ENCODE measurements around the gene NECAB3. TPM values are rescaled to one million over a fixed set of nuclear protein-coding genes. Genes with fewer than 3 reads are reported as not detected.
"Not testable (repeated sequence)": the region's sequence is repeated elsewhere in the genome, so short reads cannot be mapped to it uniquely, and the experiment has no call there.

NECAB3 gene
- total and polyA plus RNA-seq, 2 donors (not counting 3 experiments of a cell fraction or from before 2014, with no cell fraction given) = 18.1 to 22.4 TPM

GRCh38 chr20:33702861-33703260 is 28.6 kb upstream of the NECAB3 start:
- Histone ChIP-seq H3K4me3 (replicated peaks in 1 of 3; ENCODE audit: insufficient read depth in 1 of 3, low read depth in 1 of 3, low read length in 3 of 3) (no peak overlapping the region), H4K20me1 (replicated peaks; ENCODE audit: control insufficient read depth, extremely low read depth, insufficient read depth, low read length) (no peaks in the 10 kb centered on the region), H3K9me3 (replicated peaks; ENCODE audit: control insufficient read depth, insufficient read depth, low read length) (no peaks in the 10 kb centered on the region), H3K9me1 (replicated peaks; ENCODE audit: control insufficient read depth, extremely low read depth, insufficient read depth, low read length) (no peaks in the 10 kb centered on the region), H3K4me1 (ENCODE audit: control insufficient read depth, extremely low read depth, insufficient read depth, low read length) (no peaks in the 10 kb centered on the region), H3K27me3 (ENCODE audit: control insufficient read depth in 2 of 2, insufficient read depth in 2 of 2, low read length in 2 of 2) (no peaks in the 10 kb centered on the region), H3K4me2 (ENCODE audit: insufficient read depth, low read length) (no peak overlapping the region), H3K9ac (replicated peaks; ENCODE audit: extremely low read depth, insufficient read depth, low read length) (no peak overlapping the region), H3K79me2 (ENCODE audit: control insufficient read depth, insufficient read depth, low read length) (no peaks in the 10 kb centered on the region), H3K27ac (ENCODE audit: insufficient read depth, low read depth, low read length) (no peak overlapping the region), H2AFZ (ENCODE audit: low read depth, low read length) (no peak overlapping the region), H3K36me3 (ENCODE audit: control insufficient read depth in 2 of 2, extremely low read depth in 1 of 2, insufficient read depth in 2 of 2, low read length in 2 of 2) (no peaks in the 10 kb centered on the region)
- dilution Hi-C loops (cut with MboI; ENCODE audit: extremely low pct_ligation_motif_present, low sequenced_read_pairs) (no loop called here), intact Hi-C loops (cut with micrococcal nuclease) (no loop called here)
- no peak for DNase-seq (ENCODE audit: low read depth, low spot score)
- ChIA-PET CTCF (no interaction called here), POLR2A (no interaction called here)
- FAIRE-seq = no peak
- TF ChIP-seq MYC (IDR thresholded peaks at IDR 0.05; ENCODE audit: low read depth, low read length) = no peak
- no peak for TF ChIP-seq JUN (IDR thresholded peaks at IDR 0.05; ENCODE audit: borderline replicate concordance, insufficient read depth, insufficient read length, low read depth)
- no TSS peak for BruUV-seq (replicated peaks)

- H3K36me3 ChIP-seq (ENCODE audit: control insufficient read depth in 2 of 2, extremely low read depth in 1 of 2, insufficient read depth in 2 of 2, low read length in 2 of 2) = no peaks in the 10 kb centered on the region
- no peaks in the 10 kb centered on the region for H3K9me1 ChIP-seq (replicated peaks; ENCODE audit: control insufficient read depth, extremely low read depth, insufficient read depth, low read length)
- H3K27ac ChIP-seq (ENCODE audit: insufficient read depth, low read depth, low read length) = no peak overlapping the region
- dilution Hi-C loops (cut with MboI; ENCODE audit: extremely low pct_ligation_motif_present, low sequenced_read_pairs) (no loop called here), intact Hi-C loops (cut with micrococcal nuclease) (no loop called here)
- H3K4me2 ChIP-seq (ENCODE audit: insufficient read depth, low read length) = no peak overlapping the region
- H4K20me1 ChIP-seq (replicated peaks; ENCODE audit: control insufficient read depth, extremely low read depth, insufficient read depth, low read length) = no peaks in the 10 kb centered on the region
- FAIRE-seq (no peak), DNase-seq (ENCODE audit: low read depth, low spot score) (no peak)
- no peaks in the 10 kb centered on the region for H3K9me3 ChIP-seq (replicated peaks; ENCODE audit: control insufficient read depth, insufficient read depth, low read length)
- no peak overlapping the region for H3K9ac ChIP-seq (replicated peaks; ENCODE audit: extremely low read depth, insufficient read depth, low read length)
- ChIA-PET POLR2A (no interaction called here), CTCF (no interaction called here)
- no TSS peak for BruUV-seq (replicated peaks)
- H2AFZ ChIP-seq (ENCODE audit: low read depth, low read length) = no peak overlapping the region
- H3K79me2 ChIP-seq (ENCODE audit: control insufficient read depth, insufficient read depth, low read length) = no peaks in the 10 kb centered on the region
- no peaks in the 10 kb centered on the region for H3K27me3 ChIP-seq (ENCODE audit: control insufficient read depth in 2 of 2, insufficient read depth in 2 of 2, low read length in 2 of 2)
- no peaks in the 10 kb centered on the region for H3K4me1 ChIP-seq (ENCODE audit: control insufficient read depth, extremely low read depth, insufficient read depth, low read length)
- TF ChIP-seq CTCF (IDR thresholded peaks at IDR 0.05; ENCODE audit: extremely low read depth in 1 of 2, insufficient read depth in 1 of 2, low read depth in 1 of 2, low read length in 2 of 2) (no peak), EZH2 (IDR thresholded peaks at IDR 0.05; ENCODE audit: borderline replicate concordance, low read depth, low read length, severe bottlenecking) (no peak)
- H3K4me3 ChIP-seq (replicated peaks in 1 of 3; ENCODE audit: insufficient read depth in 1 of 3, low read depth in 1 of 3, low read length in 3 of 3) = no peak overlapping the region
Measured at GRCh38 chr20:33701629-33702450, 27.6 kb upstream of the NECAB3 start.

DNA sequence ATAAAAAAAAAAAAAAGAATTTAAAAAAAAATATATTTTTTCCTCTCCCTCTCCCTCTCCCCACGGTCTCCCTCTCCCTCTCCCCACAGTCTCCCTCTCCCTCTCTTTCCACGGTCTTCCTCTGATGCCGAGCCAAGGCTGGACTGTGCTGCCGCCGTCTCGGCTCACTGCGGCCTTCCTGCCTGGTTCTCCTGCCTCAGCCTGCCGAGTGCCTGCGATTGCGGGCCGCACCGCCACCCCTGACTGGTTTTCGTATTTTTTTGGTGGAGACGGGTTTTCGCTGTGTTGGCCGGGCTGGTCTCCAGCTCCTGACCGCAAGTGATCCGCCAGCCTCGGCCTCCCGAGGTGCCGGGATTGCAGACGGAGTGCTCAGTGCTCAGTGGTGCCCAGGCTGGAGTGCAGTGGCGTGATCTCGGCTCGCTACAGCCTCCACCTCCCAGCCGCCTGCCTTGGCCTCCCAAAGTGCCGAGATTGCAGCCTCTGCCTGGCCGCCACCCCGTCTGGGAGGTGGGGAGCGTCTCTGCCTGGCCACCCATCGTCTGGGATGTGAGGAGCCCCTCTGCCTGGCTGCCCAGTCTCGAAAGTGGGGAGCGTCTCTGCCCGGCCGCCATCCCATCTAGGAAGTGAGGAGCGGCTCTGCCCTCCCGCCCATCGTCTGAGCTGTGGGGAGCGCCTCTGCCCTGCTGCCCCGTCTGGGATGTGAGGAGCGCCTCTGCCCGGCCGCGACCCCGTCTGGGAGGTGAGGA is 26.6 kb upstream of the NECAB3 start:
- CTCF ChIA-PET; H3K79me2 ChIP-seq (ENCODE audit: control insufficient read depth, insufficient read depth, low read length); DNase-seq (ENCODE audit: low read depth, low spot score); H3K4me2 ChIP-seq (ENCODE audit: insufficient read depth, low read length); dilution Hi-C loops (cut with MboI; ENCODE audit: extremely low pct_ligation_motif_present, low sequenced_read_pairs); H3K4me3 ChIP-seq (replicated peaks in 1 of 3; ENCODE audit: insufficient read depth in 1 of 3, low read depth in 1 of 3, low read length in 3 of 3); BruUV-seq (replicated peaks); H3K9ac ChIP-seq (replicated peaks; ENCODE audit: extremely low read depth, insufficient read depth, low read length); H3K9me3 ChIP-seq (replicated peaks; ENCODE audit: control insufficient read depth, insufficient read depth, low read length); intact Hi-C loops (cut with micrococcal nuclease); H4K20me1 ChIP-seq (replicated peaks; ENCODE audit: control insufficient read depth, extremely low read depth, insufficient read depth, low read length); POLR2A ChIA-PET; H3K4me1 ChIP-seq (ENCODE audit: control insufficient read depth, extremely low read depth, insufficient read depth, low read length); H3K9me1 ChIP-seq (replicated peaks; ENCODE audit: control insufficient read depth, extremely low read depth, insufficient read depth, low read length); H3K27me3 ChIP-seq (ENCODE audit: control insufficient read depth in 2 of 2, insufficient read depth in 2 of 2, low read length in 2 of 2); H3K36me3 ChIP-seq (ENCODE audit: control insufficient read depth in 2 of 2, extremely low read depth in 1 of 2, insufficient read depth in 2 of 2, low read length in 2 of 2); H3K27ac ChIP-seq (ENCODE audit: insufficient read depth, low read depth, low read length); FAIRE-seq; H2AFZ ChIP-seq (ENCODE audit: low read depth, low read length): not testable (repeated sequence)

Data from endothelial cell of umbilical vein (primary cell).